ENCODE results near the gene LOXHD1.

The LOXHD1 gene

DNA sequence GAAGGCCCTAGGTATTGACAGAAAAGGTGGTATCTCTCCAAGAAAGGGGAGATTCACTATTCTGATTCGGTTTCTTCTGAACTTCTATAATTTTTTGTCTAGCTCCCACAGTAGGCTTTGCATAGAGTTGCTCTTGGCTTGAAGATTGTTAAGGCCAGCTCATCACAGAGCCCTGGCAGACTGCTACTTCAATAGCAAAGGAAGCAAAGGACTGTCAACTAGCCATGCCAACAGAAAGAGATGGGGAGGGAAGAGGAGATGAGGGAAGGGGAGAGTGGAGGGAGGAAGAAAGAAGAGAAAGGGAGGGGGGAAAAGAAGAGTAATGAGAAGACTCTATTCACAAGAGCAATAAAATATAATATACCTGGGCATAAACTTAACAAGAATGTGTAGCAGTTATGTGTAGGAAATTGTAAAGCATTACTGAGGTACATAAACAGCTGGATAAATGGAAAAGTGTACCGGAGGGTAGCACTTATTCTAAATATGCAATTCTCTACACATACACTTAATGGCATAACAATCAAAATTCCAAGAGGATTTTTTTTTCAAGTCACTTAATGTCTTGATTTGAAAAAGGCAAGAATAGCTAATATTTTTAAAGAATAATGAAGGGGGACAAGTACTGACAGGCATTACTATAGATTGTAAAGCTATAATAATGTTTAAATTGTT, 102.5 kb downstream of the LOXHD1 start:
- no peak for FAIRE-seq
- DNase-seq (ENCODE audit: insufficient read length, low spot score): no peak

DNA sequence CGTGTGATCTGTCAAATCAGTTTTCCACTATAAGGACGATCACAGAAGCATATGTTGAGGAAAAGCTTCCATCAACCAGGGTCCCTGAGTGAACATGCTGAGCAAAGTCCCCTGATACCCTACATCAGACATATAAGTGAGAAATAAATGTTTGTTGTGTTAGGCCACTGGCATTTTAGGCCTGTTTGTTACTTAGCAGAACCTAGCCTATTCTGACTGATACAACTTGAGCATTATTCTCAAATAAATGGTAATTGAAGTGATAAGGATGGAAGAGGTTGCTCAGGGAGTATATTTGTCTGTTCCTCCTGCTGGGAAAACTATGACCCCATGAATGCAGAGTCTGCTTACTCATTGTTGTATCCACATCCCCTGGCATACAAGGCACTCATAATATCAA, 106.4 kb downstream of the LOXHD1 start:
- FAIRE-seq: no peak
- no peak for DNase-seq (ENCODE audit: insufficient read length, low spot score)

DNA sequence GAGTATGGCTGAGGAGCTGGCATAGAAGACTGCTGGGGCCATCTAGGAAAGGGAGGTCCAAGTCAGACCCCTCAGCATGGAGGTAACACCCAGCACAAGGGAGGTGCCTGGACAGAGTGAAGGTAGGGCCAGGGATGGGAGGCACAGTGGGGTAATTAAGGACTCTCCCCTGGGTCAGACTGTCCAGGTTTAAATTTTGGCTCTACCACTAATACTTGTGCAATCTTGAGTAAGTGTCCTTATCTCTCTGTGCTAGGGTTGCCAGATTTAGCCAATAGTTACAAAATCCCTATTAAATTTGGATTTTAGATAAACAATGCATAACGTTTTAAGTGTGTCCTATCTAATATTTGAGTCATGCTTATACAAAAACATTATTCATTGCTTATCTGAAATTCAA, 109.5 kb downstream of the LOXHD1 start:
- no peak for FAIRE-seq
- DNase-seq (ENCODE audit: insufficient read length, low spot score): no peak

DNA sequence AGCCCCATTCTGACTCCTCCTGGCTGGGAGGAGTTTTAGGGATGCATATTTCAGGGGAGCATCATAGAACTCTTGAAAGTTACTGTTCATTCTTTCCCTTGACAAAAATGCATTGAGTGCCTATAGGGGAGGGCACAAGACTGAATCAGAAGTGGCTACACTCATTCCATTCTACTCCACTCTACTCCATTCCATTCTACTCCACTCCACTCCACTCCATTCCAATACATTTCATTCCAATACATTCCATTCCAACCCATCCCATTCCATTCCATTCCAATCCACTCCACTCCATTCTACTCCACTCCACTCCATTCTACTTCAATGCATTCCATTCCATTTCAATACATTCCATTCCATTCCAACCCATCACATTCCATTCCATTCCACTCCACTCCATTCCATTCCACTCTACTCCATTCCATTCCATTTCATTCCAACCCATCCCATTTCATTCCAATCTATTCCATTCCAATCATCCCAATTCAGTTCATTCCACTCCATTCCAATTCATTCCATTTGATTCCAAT, 110.8 kb downstream of the LOXHD1 start:
- FAIRE-seq (no peak), DNase-seq (ENCODE audit: insufficient read length, low spot score) (no peak)

DNA sequence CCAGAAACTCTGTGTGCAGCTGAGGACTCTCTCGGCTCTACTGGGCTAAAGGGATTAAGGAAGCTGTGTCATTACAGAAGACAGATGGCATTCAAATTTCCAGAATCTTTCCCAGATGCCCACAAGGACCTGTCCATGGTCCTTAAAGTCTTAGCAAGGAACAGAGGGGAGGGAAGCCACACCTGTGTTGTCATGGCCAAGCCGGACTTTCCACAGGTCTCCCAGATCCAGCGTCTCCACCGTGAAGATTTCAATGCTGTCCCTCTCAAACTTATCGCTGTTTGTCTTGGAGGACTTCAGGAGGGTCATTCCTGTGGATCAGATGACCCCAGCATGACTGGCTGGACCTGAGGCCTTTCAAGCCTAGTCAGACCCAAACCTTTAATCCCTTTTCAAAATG, 114.5 kb downstream of the LOXHD1 start:
- DNase-seq (ENCODE audit: insufficient read length, low spot score) (peak; percentile 3), FAIRE-seq (no peak)

DNA sequence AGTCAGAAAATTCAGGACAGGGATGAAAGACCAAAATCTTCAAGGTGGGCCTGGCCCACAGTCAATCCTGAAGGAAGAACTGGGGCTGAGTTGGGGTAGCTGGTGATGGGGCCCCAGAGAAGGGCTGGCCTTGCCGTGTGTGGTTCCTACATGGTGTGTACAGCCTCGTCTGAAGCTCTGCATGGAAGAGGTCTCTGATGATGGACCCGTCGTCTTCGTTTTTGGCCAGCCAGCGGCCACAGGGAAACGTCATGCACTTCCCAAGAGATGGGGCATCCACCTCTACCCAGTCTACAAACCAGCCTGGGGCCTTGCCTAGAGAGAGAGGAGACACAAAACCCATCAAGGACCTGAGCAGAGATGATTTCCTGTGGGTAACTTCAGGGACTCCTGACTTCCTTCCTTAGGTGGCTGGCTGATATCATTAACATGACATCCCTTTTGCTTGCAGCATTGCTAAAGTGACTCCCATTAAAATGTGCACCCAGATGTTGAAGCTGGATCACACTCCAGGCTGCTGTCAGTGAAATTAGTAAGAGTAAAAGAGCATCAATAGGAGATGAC, 115.3 kb downstream of the LOXHD1 start:
- FAIRE-seq: no peak

DNA sequence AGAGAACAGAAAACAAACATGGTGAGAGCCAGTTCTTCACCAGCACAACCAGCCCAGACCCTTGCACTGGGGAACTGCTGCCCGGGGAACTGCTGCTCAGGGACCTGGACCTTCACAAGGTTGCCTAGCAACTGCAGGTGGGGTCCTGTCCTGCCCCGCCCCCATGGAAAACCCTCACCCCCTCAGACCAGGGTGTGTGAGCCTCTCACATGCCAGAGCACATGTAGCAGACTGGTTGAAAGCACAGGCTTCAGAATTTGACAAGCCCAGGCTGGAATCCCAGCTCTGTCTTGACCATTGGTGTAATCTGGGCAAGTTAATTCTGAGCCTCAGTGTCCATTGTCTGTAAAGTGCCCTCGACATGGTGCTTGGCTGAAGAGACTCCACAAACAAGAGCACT, 118.6 kb downstream of the LOXHD1 start:
- DNase-seq (ENCODE audit: insufficient read length, low spot score) (no peak), FAIRE-seq (no peak)

More for the DNA sequence above, 115.3 kb downstream of the LOXHD1 start:
- no peak for DNase-seq (ENCODE audit: insufficient read length, low spot score)

DNA sequence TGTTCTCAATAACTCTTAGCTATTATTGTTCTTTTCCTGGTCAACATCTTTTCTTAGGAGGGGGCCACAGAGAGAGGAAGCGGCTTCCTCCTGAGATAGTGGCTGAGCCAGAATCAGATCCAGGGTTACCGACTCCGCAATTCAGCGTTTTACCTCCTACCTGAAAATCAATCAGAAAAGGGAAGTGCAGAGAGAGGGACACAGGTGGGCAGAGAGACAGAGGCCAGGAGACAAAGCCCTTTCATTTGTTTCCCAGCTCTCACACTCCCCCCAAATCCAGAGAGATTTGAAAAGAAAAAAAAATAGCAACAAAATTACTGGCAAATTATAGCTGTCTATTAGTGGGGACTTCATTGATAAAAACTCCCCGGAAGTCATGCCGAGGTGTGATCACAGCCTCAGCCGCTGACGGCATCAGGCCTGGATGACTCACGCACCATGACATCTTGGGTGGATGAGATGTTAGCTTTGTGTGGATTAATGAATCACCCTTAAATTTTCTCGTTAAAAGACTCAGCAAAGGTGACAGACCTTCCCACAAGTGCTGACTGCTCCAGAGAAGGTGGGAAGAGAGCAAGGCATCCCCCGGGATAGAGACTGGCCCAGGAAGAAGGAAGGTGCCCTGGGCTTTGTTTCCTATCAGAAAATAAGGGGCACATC, 120.7 kb downstream of the LOXHD1 start:
- FAIRE-seq: no peak
- DNase-seq (ENCODE audit: insufficient read length, low spot score): peak; percentile 21

DNA sequence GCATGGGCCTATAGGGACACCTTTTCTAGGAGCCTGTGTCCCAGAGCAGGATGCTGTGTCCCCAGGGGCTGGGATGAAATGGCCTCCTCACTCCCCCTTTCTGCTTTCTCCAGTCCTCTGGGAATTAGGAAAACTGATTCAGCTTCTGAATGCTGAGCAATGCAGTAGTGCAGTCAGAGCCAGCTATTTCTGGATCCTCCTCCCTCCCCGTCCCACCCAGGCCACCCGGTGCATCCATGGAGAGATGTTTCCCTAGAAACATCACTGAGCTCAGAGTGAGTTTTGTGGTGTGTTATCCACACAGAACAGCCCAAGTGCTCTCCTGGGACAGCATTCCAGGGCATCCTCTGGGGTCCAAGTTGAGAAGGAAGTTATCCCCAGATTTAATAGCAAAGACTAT, 125.5 kb downstream of the LOXHD1 start:
- FAIRE-seq (no peak), DNase-seq (ENCODE audit: insufficient read length, low spot score) (no peak)

DNA sequence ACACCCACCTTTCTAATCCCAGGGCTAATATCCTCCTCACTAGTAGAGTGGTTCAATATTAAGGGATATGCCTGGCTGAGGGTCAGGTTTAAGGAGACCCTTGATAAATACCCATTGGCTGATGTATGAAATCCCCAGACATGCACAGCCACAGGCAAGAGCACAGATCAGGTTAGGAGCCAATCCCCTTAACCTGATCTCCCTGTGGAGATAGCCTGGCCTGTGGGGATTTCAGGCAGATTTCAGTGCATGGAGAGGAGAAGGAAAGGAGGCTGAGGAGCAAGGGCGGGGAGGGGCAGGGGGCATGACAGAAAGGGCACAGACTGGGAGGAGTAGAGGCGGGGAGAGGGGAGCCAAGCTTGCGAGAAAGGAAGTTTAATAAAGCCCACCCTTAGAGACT, 129.0 kb downstream of the LOXHD1 start:
- FAIRE-seq: no peak

DNA sequence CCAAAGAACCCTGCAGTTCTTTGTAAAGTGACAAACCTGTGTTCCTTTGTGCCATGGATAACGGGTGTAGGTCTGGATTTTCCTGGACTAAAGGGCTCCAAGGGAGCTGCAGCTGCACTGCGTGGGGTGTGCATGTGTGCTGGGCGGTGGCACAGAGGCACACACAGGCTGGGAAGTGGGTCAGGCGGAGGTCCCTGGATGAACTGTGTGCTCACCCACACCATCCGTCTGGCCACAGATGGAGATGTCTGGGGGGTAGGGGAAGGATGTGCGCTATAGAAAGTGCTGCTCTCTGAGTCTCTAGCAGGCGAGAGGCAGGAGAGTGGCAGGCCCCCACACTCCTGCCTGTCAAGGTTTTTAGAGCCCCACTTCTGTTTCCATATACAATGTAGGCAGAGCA, 137.2 kb downstream of the LOXHD1 start:
- DNase-seq (ENCODE audit: insufficient read length, low spot score) (no peak), FAIRE-seq (no peak)

More for the DNA sequence above, 129.0 kb downstream of the LOXHD1 start:
- DNase-seq (ENCODE audit: insufficient read length, low spot score): no peak

DNA sequence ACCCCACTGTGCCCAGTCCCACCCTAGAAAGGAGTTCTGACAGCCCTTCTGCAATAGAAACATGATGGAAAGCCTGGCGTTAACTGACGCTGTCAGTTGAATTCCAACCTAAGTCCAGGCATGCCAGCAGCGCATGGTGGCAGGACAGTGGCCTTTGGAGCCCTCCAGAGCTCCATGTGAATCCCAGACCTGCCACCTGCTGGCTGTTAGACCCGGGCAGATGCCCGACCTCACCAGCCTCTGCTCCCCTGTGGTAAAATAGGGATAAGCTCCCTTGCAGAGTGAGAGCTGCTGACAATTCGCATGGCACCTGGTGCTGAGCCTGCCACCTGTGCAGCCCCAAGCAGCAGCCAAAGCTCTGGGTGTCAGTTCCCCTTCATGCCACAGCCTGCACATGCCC, 138.6 kb downstream of the LOXHD1 start:
- DNase-seq (ENCODE audit: insufficient read length, low spot score): no peak
- no peak for FAIRE-seq

DNA sequence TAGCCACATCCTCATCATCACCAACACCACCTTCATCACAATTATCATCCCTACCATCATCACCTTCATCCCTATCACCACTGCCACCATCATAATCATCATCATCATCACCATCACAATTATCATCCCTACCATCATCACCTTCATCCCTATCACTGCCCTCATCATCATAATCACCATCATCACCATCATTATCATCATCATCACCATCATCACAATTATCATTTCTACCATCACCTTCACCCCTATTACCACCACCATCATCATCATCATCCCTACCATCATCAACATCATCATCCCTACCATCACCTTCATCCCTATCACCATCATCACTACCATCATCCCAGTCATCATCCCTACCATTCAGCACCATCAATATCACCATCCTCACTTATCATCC, 140.5 kb downstream of the LOXHD1 start:
- FAIRE-seq (no peak), DNase-seq (ENCODE audit: insufficient read length, low spot score) (no peak)

DNA sequence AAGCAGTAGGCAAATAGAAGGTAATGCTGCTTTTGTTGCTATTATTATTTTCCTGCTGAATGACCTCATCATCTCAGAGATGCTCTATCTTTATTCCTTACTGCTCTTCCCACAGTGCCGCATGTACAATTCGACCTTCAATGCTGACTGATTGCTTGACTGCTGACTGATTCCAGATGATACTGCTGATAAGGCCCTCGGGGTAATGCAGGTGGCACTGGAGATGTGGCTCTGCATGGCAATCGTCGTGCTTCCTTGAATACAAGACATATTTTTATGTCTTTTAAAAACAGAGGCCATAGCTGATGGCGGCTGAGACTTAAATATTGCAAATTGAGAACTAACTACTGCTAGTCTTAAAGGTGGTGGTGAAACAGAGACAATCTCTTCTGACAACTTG, 146.6 kb downstream of the LOXHD1 start:
- DNase-seq (ENCODE audit: insufficient read length, low spot score) (no peak), FAIRE-seq (no peak)

DNA sequence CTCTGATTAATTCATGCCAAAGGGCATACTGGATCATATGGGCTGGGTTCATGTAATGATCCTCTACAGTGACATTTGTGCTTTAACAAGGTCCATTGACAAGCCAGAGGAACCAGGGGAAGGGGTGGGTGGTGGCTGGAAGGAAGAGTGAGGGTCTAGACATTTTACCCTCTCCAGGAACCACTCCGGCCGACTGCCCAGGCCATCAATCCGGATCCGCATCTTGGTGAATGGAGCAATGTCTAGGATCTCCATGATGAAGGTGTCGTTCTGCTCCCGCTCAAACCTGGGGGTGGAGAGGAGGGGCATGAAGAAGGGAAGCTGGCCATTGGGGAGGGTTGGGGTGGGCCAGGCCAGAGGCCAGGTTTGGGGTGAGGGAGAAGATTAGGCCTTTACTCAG, 147.5 kb downstream of the LOXHD1 start:
- no peak for FAIRE-seq

DNA sequence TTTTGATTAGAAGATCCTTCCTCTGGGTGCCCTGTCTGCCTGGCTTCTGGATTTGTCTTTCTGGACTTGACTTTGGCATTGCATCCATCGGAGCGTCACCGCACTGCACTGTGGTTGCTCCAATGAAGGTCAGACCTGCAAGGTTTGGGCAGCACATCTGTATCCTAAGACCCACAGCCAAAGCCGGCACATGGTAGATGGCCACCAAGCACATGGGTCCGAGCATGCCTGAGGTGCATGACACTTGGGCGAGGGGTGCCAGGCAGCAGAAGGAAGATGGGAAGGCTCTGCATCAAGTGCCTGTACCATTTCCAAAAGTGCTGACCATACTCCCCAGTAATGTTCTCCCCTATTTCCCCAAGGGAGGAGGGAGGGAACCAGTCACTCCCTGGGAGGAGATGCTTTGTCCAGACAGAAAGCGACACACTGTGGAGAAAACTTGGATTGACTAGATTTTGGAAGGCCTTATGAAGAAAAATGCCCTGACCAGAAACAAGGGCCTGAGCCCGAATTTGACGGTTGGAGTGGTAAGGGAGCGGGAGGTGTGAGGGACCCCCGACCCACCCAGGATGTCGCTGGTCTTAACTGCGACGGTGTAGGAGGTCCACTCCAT, 149.9 kb downstream of the LOXHD1 start:
- no peak for DNase-seq (ENCODE audit: insufficient read length, low spot score)
- FAIRE-seq: no peak

More for the DNA sequence above, 147.5 kb downstream of the LOXHD1 start:
- no peak for DNase-seq (ENCODE audit: insufficient read length, low spot score)

DNA sequence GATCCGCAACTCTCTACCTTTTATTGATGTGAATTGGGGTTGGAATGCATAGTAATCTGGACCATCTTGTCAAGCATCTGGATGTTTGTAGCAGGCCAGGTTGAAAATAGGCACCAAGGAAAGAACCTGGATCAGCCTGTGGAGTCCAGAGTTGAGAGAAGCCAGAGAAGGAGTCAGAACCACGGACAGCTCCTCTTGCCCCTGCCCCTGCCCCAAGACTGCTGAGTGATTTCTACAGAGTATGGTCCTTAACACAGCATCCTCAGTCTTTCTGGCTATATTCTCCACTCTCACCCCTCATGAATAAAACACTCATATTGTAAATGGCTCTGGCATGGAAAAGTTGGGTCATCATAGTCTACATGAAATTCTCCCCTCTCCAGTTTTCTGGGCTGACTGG, 154.6 kb downstream of the LOXHD1 start:
- no peak for DNase-seq (ENCODE audit: insufficient read length, low spot score)
- FAIRE-seq: no peak

DNA sequence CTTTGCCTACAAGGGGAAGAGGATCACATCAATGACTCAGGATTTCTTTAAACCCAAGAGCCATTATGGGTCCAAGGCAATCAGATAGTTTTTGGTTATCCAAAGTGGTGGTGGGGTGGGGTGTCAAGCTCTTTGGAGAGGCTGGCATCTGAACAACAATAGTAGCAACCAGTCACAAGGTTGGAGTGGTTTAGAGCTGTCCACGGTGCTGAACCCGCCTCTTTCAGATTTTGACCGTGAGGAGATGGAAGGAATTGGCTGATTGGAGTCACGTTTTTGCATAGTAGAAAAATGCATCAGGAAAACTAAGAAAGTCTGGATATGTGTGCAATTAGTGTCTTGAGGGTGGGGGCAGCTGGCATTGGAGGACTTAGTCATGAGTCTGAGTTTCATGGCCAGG, 159.9 kb downstream of the LOXHD1 start:
- DNase-seq (ENCODE audit: insufficient read length, low spot score) (no peak), FAIRE-seq (no peak)

DNA sequence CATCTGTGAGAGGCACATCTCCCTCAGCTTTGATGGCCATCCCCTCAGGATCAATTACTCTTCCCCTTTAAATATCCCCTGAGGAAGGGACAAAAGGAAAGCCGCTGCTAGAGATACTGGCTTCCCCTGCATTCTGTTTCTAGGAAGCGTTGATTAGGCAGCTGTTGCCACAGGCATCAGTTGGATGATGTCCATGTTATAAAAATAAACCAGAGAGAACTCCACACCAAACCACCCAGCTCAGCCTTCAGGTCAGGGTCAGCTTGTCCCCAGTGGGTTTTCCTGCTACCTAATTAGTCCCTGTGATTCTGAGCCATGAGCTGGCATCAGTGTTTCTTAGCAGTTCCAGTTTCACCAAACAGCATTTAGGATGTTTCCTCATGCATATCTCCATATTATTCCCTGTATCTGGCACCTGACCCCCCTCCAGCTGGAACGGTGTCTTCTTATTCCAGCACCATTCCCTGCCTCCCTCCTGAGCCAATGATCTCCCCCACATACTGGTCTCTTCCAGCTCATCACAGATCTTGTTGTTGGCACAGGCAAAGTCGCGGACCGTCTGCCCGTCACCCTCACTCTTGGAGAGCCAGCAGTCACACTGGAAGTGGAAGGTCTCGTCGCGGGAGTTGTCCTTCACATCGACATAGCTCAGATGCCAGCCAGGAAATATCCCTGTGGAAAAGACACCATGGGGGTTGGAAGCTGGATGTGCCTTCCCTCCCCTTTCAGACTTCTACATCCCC, 168.4 kb downstream of the LOXHD1 start:
- DNase-seq (ENCODE audit: insufficient read length, low spot score) (no peak), FAIRE-seq (no peak)

DNA sequence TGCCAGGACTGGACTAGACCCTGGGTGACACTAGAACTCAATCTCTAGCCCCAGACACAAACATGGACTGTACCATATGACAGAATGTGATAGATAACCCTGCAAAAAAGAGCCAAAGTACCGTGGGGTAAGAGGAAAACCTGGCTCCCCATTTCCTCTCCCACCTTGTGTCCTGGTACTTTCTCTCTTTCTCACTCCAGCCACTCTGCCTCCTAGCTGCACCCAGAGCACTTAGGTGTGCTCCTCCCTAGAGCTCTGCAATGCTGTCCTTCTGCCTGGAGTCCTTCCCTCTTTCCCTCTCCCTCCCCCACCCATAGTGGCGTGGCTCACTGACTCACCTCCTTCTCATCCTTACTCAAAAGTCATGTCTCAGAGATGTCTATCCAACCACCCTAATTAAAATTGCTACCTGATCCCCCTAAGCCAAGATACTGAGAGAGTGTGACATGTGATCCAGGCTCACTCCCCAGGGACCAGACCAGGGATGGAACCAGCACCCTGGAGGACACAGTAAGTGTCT, 171.3 kb downstream of the LOXHD1 start:
- no peak for DNase-seq (ENCODE audit: insufficient read length, low spot score)
- FAIRE-seq: no peak

DNA sequence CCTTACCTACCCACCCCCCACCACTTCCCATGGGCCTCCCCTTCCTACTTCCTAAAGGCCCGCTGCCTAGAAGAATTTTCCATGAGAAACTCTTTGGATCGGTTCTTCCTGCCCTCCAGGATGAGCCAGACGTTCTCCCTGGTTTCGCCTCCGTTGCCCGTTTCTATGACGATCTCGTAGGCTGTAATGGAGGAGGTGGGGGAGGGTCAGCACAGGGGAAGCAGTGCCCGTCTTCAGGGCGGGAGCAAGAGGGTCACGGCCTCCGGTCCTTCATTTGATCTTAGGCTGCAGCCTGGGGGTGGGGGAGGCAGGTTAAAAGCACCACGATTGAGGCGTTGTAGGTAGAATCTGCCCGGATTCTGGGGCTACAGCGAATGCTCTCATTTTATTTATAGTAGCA, 172.0 kb downstream of the LOXHD1 start:
- DNase-seq (ENCODE audit: insufficient read length, low spot score) (no peak), FAIRE-seq (no peak)

Data from HTR-8/SVneo (cell line).